GM21723 (cell line): Measurements from ENCODE around the gene FAM25G.

ENCODE experiments used
- ATAC-seq: cut with Tn5 transposase; IDR thresholded peaks from one replicate; pipeline ENCODE4 v1.9.1; 2021; ENCODE audit warnings: mild to moderate bottlenecking, moderate library complexity; ENCODE audit not compliant: unreplicated experiment

Gene FAM25G

GRCh38 chr10:47449102-47449978, 42.2 kb downstream of the FAM25G start:
- no peak for ATAC-seq

DNA sequence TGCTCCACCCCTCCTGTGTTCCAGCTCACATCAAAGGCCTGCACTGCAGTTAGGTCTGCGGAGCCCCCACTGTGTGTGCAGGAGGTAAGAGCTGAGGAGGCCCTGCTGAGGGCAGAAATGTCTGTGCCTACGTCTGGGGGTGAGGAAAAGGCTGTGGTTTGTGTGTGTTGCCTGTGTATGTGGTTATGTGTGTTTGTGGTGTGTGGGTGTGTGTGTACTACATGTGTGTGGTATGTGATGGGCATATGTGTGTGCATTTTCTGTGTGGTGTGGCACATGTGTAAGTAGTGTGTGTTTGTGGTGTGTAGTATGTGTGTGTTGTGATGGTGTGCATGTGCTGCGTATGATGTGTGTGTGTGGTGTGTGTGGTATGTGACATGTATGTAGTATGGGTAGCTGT, 43.8 kb downstream of the FAM25G start:
- no peak for ATAC-seq

- no peak for ATAC-seq
Measured at GRCh38 chr10:47447209-47447608, 44.3 kb downstream of the FAM25G start.

- ATAC-seq = no peak
Measured at GRCh38 chr10:47445720-47446119, 45.8 kb downstream of the FAM25G start.

DNA sequence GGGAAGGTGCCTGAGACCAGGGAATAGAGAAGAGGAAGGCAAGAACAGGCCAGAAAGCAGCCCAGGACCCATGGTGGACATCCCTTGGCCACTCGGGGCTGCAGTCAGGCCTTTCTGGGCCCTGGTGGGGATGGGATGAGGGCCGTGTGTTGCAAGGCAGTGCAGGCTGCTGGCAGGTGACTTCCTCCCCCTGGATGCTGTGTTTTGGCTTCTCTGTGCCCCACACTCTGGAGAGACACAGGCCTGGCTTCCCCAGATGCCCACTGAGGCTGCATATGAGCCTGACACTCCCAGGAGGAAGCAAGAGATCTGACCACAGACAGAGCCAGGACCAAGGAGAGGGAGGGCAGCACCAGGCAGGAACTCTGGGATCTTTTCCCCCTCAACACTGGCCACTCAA, 47.5 kb downstream of the FAM25G start:
- ATAC-seq = no peak

DNA sequence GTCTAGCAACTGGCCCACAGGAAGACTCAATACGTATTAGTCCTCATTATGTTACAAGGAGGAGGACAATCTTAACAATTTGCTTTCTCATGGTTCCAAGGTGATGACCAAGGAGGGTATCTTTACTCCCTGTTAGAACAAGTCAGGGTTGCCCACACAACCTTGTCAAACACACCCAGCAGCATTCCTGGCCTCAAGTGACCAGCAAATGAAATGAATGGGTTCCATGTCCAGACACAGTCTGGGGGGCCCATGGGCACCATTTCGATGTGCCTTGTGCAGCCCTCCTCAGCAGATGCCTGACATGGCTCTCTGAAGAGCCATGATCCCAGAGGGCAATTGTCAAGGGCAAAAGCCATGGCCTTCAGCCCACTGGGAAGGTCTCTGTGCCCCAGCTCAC, 48.4 kb downstream of the FAM25G start:
- ATAC-seq = no peak

DNA sequence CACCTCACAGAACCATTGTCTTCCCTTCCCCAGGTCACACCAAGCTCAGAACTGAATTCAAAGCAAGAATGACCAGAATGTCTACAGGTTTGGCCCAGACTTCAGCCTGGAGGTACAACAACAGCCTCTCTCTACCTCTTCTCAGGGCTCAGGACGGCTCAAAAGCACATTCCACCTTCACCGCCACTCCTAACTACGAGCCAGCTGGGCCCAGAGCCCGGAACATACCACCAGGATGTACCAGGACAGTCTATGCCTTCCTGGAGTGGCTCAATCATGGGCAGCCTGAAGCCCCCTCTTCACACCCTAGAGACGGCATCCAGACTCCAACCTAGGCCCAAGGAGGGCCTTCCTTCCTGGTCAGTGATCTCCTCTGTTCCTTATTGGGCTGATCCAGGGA, 49.1 kb downstream of the FAM25G start:
- ATAC-seq = no peak

- no peak for ATAC-seq
Measured at GRCh38 chr10:47441938-47442337, 49.6 kb downstream of the FAM25G start.

DNA sequence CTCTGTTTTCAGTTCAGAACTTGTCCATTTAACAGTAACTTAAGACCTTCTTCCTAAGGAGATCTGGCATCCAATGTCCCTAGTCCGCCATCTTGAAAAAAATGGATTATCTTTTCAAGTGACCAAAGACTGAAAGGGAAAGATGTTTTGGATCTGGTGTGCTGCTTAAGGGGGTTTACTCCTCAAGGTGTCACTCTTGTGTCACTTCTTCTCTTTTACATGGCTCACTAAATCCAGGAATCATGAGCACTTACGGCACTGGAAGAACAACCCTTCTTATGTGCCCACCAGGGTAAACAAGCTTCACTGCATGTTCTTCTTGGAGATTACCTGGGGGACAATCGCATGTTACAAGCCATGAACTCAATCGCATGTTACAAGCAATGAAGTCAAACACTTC, 51.3 kb downstream of the FAM25G start:
- no peak for ATAC-seq

GRCh38 chr10:47438857-47439474, 52.5 kb downstream of the FAM25G start:
- ATAC-seq = no peak
